ENCODE measurements around the gene CDH22.

The CDH22 gene

GRCh38 chr20:46144432-46145025 lies 163.8 kb downstream of the CDH22 start:
- no peak for DNase-seq (ENCODE audit: low read depth, low spot score)

DNA sequence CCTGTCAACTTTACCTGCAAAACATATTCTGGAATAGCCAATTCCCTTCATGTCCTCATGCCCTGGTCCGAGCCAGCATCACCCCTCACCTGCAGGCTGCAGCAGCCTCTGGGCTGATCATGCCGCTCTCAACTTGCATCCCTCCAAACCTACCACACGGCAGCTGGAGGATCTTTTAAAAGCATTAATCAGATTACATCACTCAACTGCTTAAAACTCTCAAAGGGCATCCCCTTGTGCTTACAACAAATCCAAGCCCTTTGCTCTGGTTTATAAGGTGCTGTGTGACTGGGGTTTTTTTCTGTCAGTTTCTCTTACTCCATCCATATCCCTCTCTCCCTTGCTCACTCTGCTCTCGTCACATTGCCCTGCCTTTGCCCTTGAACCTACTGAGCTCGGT lies 166.2 kb downstream of the CDH22 start:
- DNase-seq (ENCODE audit: low read depth, low spot score), result no peak

- DNase-seq (ENCODE audit: low read depth, low spot score), result no peak
These were observed 168.3 kb downstream of the CDH22 start for GRCh38 chr20:46139908-46140482.

GRCh38 chr20:46139266-46139889 lies 168.9 kb downstream of the CDH22 start:
- no peak for DNase-seq (ENCODE audit: low read depth, low spot score)

DNA sequence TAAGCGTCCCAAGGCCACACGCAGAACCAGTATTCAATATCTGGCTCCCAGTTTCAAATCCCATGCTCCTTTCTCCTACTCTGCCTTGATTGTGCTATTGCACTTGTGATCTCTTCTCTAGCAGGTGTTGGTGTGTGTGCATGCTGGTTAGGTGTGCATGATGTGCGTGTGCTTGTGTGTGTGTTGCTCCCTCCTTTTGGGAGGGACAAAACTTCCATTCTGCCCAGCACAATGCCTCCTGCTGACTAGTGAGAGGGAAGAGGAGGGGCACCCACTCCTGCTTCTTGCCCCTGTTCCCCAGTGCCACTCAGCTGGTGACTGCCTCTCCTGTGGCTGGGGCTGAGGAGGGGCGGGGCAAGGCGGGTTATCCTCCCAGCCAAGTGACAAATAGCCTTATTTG lies 170.5 kb downstream of the CDH22 start:
- DNase-seq (ENCODE audit: low read depth, low spot score), result no peak

GRCh38 chr20:46135856-46136633 lies 172.3 kb downstream of the CDH22 start:
- no peak for DNase-seq (ENCODE audit: low read depth, low spot score)

DNA sequence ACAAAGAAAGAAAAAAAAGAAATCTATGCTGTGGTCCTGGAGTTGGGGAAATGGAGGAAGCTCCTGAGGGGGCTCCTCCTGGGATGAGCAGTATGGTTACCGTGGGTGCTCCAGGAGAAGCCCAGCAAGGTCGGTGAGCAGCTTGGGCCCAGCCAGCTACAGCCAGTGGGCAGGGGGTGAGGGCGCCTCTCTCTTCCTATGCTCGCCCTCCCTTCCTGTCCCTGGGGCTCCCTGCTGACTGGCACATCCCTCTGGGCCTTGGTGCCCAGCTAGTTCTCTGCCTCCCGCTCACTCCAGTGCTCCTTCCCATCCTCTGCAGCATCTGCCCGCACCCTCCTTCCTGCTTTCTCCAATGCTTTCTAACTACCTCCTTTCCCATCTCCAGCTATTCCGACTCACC lies 173.6 kb downstream of the CDH22 start:
- DNase-seq (ENCODE audit: low read depth, low spot score), result no peak

DNA sequence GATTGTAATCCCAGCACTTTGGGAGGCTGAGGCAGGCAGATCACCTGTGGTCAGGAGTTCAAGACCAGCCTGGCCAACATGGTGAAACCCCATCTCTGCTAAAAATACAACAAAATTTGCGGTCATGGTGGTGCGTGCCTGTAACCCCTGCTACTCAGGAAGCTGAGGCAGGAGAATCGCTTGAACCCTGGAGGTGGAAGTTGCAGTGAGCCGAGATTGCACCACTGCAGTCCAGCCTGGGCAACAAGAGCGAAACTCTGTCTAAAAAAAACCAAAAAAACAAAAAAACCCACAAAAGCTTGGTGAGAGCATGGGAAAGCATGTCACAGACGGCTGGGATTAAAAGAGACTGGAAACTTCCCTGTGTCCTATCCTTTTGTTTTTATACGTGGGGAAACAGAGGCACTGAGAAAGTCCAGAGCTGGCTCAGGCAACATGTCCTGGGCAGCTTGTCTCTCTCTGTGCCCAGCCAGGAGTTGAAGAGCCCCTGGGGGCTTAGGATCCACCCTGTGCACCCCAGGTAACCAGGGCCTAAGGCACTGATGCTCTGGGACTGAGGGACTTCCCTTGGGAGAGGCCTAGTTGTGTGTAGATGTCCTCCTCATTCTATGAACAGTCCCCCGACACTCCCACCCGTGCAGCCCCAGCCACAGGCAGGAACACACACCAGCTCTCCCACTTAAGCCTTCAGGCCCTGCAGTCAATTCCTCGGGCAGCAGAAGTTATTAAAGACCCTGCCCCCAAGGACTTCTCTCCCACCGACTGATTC lies 174.2 kb downstream of the CDH22 start:
- no peak for DNase-seq (ENCODE audit: low read depth, low spot score)

GRCh38 chr20:46132705-46133120 lies 175.6 kb downstream of the CDH22 start:
- no peak for DNase-seq (ENCODE audit: low read depth, low spot score)

- DNase-seq (ENCODE audit: low read depth, low spot score), result no peak
These were observed 176.9 kb downstream of the CDH22 start for GRCh38 chr20:46131396-46131795.

GRCh38 chr20:46130534-46130933 lies 177.8 kb downstream of the CDH22 start:
- DNase-seq (ENCODE audit: low read depth, low spot score), result no peak

DNA sequence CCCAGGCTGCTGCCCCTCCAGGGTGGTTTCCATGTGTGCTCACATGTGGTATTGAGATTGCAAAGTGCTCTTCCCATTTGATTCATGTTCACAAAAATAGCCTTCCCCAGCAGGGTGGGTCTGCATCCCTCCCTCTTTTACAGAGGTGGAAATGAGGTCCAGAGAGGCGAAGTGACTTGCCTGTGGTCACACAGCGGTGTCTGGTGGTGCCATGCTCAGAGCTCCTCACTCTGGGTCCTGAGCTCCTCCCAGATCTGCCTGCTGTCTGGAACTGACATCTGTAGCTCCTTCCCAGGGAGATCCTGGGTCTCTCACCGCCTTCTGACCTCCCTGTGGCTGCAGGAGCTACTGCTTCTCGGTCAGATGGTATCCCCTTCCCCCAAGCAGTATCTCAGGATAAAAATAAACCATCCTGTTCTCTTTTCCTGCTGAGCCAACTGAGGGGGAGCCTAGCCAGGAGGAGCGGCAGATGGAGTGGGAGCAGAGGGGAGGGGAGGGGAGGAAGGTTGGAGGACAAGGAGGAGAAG lies 178.3 kb downstream of the CDH22 start:
- no peak for DNase-seq (ENCODE audit: low read depth, low spot score)

DNA sequence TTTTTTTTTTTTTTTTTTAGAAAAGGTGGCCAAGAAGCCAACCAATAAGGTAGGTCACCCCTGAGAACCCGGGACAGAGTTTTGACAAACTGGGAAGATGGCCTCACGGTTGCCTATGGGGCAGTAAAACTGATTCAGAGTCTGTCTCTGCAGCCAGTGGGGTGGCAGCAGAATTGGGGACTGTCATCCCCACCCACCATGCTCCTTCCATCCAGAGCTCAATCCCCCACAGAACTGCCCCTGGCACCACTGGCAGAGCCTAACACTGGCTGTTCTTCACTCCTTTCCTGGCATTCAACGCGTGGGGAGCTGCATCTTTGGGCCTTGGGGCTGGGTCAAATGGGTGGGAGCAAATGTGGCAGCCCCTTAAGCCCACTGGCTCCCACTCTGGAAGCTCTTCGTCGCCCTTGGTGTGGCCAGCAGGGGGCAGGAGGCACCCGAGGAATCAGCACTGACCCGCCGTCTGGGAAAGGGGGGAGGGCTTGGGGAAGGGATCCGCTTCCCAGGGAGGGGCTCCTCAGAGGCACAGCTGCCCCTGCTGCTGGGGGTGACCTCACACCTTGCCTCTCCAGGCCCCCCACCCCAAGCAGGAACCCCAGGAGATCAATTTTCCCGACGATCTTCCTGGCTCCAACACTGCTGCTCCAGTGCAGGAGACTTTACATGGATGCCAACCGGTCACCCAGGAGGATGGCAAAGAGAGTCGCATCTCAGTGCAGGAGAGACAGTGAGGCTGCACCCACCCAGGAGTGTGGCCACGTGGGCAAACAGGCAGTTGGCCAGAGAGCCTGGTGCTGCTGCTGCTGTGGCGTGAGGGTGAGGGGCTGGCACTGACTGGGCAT lies 179.8 kb downstream of the CDH22 start:
- DNase-seq (ENCODE audit: low read depth, low spot score), result no peak

- no peak for DNase-seq (ENCODE audit: low read depth, low spot score)
These were observed 180.8 kb downstream of the CDH22 start for GRCh38 chr20:46127396-46128010.

DNA sequence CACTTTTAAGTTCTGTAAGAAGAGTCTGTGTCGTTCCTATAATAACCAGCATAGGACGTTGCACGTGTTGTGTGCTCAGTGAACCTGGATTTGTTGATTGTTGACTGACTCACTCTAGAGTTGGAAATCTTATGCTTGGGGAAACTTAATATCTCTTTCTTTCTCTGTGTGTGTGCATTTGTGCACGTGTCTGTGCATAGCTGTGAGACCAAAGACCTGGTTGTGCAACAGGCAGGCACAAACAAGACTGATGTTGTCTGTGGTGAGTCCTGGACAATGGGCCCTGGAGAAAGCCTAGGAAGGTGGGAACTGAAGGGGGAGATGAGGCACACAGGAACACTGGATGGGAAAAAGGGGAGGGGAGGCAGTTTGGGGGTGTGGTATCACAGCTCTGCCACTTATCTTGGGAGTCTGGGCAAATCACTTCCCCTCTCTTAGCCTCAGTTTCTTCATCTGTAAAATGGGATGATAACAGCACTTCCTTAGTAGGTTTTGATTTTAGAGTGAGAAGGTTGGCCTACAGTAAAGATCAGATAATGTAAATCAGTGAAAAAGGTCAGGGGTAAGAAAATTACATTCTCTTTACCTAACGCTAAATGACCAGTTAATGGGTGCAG lies 181.8 kb downstream of the CDH22 start:
- DNase-seq (ENCODE audit: low read depth, low spot score), result no peak

Measured in brain pericyte (primary cell).